ENCODE measurements around the gene TMEM53.
"Not testable (repeated sequence)": the region's sequence is repeated elsewhere in the genome, so short reads cannot be mapped to it uniquely, and the experiment has no call there.

Gene TMEM53

DNA sequence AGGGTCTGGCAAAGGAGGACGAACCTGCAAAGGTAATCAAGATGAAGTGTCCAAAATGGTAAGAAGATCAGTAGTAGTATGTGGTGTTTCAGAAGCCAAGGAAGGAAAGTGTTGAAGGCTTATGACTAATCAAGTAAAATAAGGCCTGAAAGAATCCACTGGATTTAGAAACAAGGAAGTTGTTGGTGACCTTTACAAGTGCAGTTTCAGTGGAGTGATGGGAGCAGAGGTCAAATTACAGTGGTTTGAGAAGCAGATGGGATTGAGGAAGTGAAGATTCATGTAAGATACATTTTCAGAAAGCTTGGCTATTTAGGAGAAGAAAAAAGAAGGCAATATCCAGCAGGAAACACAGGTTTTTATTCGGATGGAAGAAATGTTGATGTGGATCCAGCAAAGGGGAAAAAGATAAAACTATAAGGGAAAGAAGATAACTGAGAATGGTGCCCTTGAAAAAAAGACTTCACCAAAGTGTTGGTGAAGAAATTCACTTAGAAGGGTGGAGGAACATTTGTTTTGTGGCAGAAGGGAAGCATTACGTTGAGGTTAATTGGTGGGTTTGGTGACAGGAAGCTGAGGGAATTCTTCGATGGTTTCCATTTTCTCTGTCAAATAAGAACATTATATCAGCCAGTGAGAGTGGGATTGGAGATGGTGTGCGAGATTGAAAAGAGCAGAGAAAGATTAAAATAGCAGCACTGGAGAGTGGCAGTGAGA lies 2.4 kb upstream of the TMEM53 start:
- DNase-seq (ENCODE audit: low spot score): no peak
- in situ Hi-C loops (cut with MboI; ENCODE audit: low sequenced_read_pairs, unreplicated experiment): no loop called here
- TF ChIP-seq, protein P1, sequence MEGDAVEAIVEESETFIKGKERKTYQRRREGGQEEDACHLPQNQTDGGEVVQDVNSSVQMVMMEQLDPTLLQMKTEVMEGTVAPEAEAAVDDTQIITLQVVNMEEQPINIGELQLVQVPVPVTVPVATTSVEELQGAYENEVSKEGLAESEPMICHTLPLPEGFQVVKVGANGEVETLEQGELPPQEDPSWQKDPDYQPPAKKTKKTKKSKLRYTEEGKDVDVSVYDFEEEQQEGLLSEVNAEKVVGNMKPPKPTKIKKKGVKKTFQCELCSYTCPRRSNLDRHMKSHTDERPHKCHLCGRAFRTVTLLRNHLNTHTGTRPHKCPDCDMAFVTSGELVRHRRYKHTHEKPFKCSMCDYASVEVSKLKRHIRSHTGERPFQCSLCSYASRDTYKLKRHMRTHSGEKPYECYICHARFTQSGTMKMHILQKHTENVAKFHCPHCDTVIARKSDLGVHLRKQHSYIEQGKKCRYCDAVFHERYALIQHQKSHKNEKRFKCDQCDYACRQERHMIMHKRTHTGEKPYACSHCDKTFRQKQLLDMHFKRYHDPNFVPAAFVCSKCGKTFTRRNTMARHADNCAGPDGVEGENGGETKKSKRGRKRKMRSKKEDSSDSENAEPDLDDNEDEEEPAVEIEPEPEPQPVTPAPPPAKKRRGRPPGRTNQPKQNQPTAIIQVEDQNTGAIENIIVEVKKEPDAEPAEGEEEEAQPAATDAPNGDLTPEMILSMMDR (IDR thresholded peaks at IDR 0.05; ENCODE audit: borderline replicate concordance, control extremely low read depth, extremely low read depth, insufficient read depth, missing control alignments): no peak

DNA sequence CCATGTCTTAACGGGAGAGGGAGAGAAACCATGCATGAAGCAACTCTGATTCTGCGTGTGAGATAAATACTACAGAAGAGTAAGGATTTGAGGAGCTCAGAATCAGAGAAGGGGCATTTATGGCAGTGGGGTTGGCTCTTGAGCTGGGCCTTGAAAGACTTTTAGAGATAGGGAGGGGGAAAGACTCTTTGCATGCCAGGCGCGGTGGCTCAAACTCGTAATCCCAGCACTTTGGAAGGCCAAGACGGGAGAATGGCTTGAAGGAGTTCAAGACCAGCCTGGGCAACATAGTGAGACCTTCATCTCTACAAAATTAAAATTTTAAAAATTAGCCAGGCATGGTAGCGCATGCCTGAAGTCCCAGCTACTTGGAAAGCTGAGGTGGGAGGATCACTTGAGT lies 905 bp upstream of the TMEM53 start:
- no peak for DNase-seq (ENCODE audit: low spot score)
- in situ Hi-C loops (cut with MboI; ENCODE audit: low sequenced_read_pairs, unreplicated experiment): no loop called here
- TF ChIP-seq, protein P1 (IDR thresholded peaks at IDR 0.05; ENCODE audit: borderline replicate concordance, control extremely low read depth, extremely low read depth, insufficient read depth, missing control alignments): no peak

DNA sequence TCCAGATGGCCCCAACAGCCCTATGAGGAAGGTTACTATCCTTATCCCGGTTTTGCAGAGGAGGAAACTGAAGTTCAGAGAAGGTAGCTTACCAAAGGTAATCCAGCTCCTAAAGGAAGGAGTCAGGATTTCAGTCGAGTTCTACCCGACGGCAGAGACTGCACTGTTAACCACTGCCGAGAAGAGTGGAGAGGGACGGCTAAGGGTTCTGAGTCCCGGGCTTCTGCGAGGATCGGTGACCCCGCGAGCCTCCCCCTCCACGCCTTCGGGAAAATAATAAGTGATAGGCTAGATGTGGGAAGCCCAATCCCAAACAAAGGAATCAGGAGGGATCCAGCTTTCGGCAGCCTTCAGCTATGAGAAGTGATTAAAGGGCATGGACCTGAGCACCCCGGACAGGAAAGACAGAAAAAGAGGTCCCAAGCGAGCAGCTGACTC lies 587 bp downstream of the TMEM53 start:
- TF ChIP-seq, protein P1 (IDR thresholded peaks at IDR 0.05; ENCODE audit: borderline replicate concordance, control extremely low read depth, extremely low read depth, insufficient read depth, missing control alignments): no peak
- no peak for DNase-seq (ENCODE audit: low spot score)
- in situ Hi-C loops (cut with MboI; ENCODE audit: low sequenced_read_pairs, unreplicated experiment): no loop called here

DNA sequence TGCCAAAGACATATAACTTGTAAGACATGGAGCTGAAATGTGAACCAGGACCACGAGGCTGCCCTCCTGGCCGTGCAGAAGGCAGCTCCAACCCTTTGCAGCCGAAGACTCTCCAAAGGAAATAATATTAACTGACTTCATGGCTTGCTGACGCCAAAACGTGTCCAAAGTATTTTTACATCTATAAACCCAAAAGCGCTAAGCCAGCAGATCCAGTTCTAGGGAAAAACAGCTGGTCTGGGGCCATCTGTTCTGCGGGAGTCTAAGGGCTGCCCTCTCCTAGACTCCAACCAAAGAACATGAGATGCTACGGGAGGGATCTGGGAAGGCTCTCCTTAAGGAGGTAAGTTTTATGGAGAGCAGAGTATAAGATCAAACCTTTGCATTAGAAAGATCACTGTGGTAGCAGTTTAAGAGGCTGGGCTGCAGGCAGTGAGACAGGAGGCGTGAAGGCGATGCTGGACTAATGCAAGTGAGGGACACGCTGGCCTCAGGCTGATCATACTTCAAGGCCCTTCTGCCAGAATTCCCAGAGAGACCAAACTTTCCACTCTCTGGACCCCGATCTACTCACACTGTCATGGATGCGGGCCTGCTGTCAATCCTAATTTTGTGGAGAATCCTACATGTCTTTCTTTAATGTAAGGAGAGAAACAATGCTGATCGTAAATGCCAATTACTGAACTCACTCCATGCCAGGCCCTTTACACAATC lies 1.2 kb downstream of the TMEM53 start:
- in situ Hi-C loops (cut with MboI; ENCODE audit: low sequenced_read_pairs, unreplicated experiment): no loop called here
- TF ChIP-seq, protein P1 (IDR thresholded peaks at IDR 0.05; ENCODE audit: borderline replicate concordance, control extremely low read depth, extremely low read depth, insufficient read depth, missing control alignments): no peak

DNA sequence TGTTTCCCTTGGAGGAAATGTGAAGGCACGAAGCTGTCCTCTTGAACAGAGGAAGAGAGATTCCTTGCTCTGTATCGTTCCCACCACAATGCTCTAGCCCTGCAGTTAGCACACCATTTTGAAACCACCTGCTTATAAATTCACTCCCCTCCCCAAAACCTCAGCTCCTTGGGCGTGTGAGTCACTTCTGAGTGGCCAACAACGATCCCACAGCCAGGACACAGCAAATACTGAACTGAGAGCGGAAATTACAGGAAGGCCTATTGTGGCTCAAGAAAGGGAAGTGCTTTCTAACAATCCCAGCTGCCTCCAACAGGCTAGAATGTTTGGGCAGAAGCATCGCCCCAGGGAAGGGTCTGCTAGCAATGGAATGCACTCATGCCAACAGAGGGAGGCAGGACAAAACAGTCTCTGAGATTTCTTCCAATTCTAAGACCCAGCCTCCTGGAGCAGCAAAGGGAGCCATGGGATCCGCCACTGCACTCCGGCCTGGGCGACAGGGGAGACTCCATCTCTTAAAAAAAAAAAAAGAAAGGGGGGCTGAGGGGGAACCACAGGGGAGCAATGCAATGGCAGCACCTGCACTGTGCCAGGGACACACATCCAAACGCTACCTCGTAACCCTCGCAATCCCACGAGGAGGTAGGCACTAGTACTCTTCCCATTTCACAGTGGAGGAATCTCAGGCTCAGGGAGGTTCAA lies 1.9 kb downstream of the TMEM53 start:
- no peak for DNase-seq (ENCODE audit: low spot score)
- in situ Hi-C loops (cut with MboI; ENCODE audit: low sequenced_read_pairs, unreplicated experiment): no loop called here
- TF ChIP-seq, protein P1 (IDR thresholded peaks at IDR 0.05; ENCODE audit: borderline replicate concordance, control extremely low read depth, extremely low read depth, insufficient read depth, missing control alignments): no peak

More for the DNA sequence above, 1.2 kb downstream of the TMEM53 start:
- no peak for DNase-seq (ENCODE audit: low spot score)

DNA sequence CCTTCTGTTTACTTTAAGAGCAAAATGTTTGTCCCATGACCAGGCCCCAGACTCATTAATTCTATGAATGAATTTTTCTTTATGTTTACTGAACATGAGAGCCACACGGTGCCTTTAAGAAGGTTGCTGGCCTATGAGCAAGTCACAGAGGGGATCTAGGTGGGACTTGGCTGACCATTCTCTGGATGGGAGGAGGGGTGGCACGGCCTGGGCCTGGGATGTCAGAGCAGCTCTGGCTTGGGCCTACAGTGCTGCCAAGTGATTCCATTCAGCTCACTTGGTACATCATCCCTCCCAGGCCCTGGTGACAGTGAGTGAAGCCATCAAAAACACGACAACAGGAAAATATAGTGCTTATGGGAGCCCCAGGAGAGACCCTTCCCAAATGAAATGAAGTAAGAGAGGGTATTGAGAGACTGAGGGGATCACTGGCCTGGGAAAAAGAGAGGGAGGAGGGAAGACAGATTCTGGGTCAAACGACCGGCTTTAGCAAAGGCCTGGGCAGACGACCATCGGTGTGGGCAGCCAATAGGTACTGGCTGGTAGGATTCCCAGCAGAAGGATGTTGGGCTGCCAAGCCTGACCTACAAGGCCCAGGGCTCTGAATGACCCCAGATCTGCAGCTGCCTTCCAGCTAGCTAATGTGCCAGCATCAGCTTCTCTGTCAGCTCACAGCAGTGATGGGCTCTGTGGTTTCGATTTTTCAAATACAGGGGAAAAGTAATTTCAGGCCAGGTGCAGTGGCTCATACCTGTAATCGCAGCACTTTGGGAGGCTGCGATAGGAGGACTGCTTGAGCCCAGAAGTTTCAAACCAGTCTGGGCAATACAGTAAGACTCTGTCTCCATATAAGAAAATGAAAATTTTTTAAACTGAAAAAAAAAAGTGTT lies 3.3 kb downstream of the TMEM53 start:
- in situ Hi-C loops (cut with MboI; ENCODE audit: low sequenced_read_pairs, unreplicated experiment): no loop called here
- TF ChIP-seq, protein P1 (IDR thresholded peaks at IDR 0.05; ENCODE audit: borderline replicate concordance, control extremely low read depth, extremely low read depth, insufficient read depth, missing control alignments): no peak
- DNase-seq (ENCODE audit: low spot score): no peak

DNA sequence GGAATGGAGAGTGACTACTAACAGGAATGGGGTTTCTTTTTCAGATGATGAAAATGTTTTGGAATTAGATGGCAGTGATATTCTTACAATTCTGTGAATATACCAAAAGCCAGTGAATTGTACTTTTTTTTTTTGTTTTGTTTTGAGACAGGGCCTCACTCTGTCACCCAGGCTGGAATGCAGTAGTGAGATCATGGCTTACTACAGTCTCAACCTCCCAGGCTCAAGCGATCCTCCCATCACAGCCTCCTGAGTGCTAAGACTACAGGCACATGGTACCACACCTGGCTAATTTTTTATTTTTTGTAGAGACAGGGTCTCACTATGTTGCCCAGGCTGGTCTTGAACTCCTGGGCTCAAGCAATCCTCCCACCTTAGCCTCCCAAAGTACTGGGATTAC lies 7.6 kb downstream of the TMEM53 start:
- DNase-seq (ENCODE audit: low spot score); in situ Hi-C loops (cut with MboI; ENCODE audit: low sequenced_read_pairs, unreplicated experiment): not testable (repeated sequence)
